Stimulated activated CD4-positive, alpha-beta T cell treated with anti-CD3 and anti-CD28 coated beads, Interleukin-1b, Interleukin-23, amount 100 ng/mL, for 48 hours (primary cell): Measurements from ENCODE around the gene PCDHGA7.
"Not testable (repeated sequence)": the region's sequence is repeated elsewhere in the genome, so short reads cannot be mapped to it uniquely, and the experiment has no call there.

Experiments used
- DNase-seq: peaks from one replicate; pipeline ENCODE4 v3.0.0-alpha.2; 2020

The PCDHGA7 gene

GRCh38 chr5:141369994-141370848, 12.3 kb upstream of the PCDHGA7 start, which contains the start of gene PCDHGB3:
Gene PCDHGB3 (plus strand): TSS chr5:141370242. CDS start chr5:141370395, 153 bp downstream.
- DNase-seq: peak; percentile 25

GRCh38 chr5:141371572-141372475, 10.7 kb upstream of the PCDHGA7 start:
- no peak for DNase-seq

- DNase-seq: no peak
These were observed 8.7 kb upstream of the PCDHGA7 start, which contains the start of gene PCDHGA6 for GRCh38 chr5:141373673-141374317. Gene PCDHGA6 (plus strand): TSS chr5:141373891. CDS start chr5:141374084, 193 bp downstream.

- DNase-seq: no peak
These were observed 7.9 kb upstream of the PCDHGA7 start for GRCh38 chr5:141374627-141375026.

GRCh38 chr5:141375444-141376155, 6.9 kb upstream of the PCDHGA7 start:
- not testable (repeated sequence) for DNase-seq

GRCh38 chr5:141383345-141383744, 803 bp downstream of the PCDHGA7 start:
- DNase-seq: no peak

- no peak for DNase-seq
These were observed 2.1 kb downstream of the PCDHGA7 start for GRCh38 chr5:141384471-141385267.

- peak; percentile 24 for DNase-seq
These were observed 5.2 kb downstream of the PCDHGA7 start, which contains the start of gene PCDHGB4 for GRCh38 chr5:141387557-141388311. Gene PCDHGB4 (plus strand): TSS chr5:141387698. CDS start chr5:141387885, 187 bp downstream.

- DNase-seq: no peak
These were observed 6.1 kb downstream of the PCDHGA7 start for GRCh38 chr5:141388661-141389060.

- DNase-seq: no peak
These were observed 6.9 kb downstream of the PCDHGA7 start for GRCh38 chr5:141389153-141390042.

- no peak for DNase-seq
These were observed 10.1 kb downstream of the PCDHGA7 start, which contains the start of gene PCDHGA8 for GRCh38 chr5:141392429-141393198. Gene PCDHGA8 (plus strand): TSS chr5:141392633. CDS start chr5:141392814, 181 bp downstream.

GRCh38 chr5:141393267-141393666, 10.7 kb downstream of the PCDHGA7 start:
- no peak for DNase-seq

GRCh38 chr5:141394401-141395187, 12.1 kb downstream of the PCDHGA7 start:
- not testable (repeated sequence) for DNase-seq

- peak; percentile 35 for DNase-seq
These were observed 15.4 kb downstream of the PCDHGA7 start, which contains the start of gene PCDHGB5 for GRCh38 chr5:141397756-141398551. Gene PCDHGB5 (plus strand): TSS chr5:141397947. CDS start chr5:141398128, 181 bp downstream.

- DNase-seq: no peak
These were observed 16.1 kb downstream of the PCDHGA7 start for GRCh38 chr5:141398608-141399007.

- DNase-seq: no peak
These were observed 17.2 kb downstream of the PCDHGA7 start for GRCh38 chr5:141399555-141400258.
